ENCODE data around the gene RBM14. TPM values are rescaled to one million over a fixed set of nuclear protein-coding genes. Genes with fewer than 3 reads are reported as not detected.
"Not testable (repeated sequence)": the region's sequence is repeated elsewhere in the genome, so short reads cannot be mapped to it uniquely, and the experiment has no call there.

RBM14 gene
- total and polyA plus RNA-seq, 4 donors, result 34.1 to 96.3 (median 52.9) TPM

DNA sequence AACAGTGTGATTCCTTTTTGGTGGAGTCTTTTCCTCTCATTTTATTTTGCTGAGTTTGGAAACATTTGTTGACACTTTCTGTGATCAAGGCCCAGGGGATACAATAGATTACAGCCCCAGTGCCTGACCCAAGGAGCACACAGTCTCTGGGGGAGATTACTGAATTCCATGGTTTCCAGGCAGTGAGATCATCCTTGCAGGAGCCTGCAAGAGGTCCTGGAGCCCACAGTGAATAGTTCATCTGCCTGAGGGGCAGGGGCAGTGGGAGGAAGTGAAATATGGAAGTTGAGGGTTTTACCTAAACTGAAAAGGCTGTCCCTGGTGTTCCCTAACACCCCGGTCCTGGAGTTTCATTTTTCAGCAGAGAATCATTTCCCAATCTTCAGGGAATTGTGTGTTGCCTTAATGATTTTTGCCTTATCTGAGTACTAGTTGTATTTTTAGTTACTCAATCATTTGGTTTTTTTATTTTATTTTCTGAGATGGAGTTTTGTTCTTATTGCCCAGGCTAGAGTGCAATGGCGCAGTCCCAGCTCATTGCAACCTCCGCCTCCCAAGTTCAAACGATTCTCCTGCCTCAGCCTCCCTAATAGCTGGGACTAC is 15.7 kb upstream of the RBM14 start:
- 79 to 91% methylated on average over 4 of the region's 4 CpGs for WGBS, 2 donors
- peaks cover 3 to 38% (median 36%) of the 10 kb centered on the region in 4 donors for H3K36me3 ChIP-seq (ENCODE audit: control insufficient read depth in 4 of 4, insufficient read depth in 4 of 4, low read length in 4 of 4)
- peaks cover 0 to 4% (median 3%) of the 10 kb centered on the region in 5 donors for H3K4me1 ChIP-seq (ENCODE audit: control insufficient read depth in 5 of 5, insufficient read depth in 5 of 5, low read length in 5 of 5)
- no peak overlapping the region for H3K27ac ChIP-seq (ENCODE audit: low read depth in 1 of 2, low read length in 1 of 2)
- H3K9ac ChIP-seq (ENCODE audit: insufficient read depth in 1 of 2, low read length in 2 of 2), result no peak overlapping the region
- H3K27me3 ChIP-seq (ENCODE audit: control insufficient read depth in 3 of 3, insufficient read depth in 3 of 3, low read length in 2 of 3), result no peaks in the 10 kb centered on the region
- H3K4me3 ChIP-seq, result no peak overlapping the region
- no peak for ATAC-seq (ENCODE audit: insufficient read depth, low FRiP score)
- TF ChIP-seq, protein P1, sequence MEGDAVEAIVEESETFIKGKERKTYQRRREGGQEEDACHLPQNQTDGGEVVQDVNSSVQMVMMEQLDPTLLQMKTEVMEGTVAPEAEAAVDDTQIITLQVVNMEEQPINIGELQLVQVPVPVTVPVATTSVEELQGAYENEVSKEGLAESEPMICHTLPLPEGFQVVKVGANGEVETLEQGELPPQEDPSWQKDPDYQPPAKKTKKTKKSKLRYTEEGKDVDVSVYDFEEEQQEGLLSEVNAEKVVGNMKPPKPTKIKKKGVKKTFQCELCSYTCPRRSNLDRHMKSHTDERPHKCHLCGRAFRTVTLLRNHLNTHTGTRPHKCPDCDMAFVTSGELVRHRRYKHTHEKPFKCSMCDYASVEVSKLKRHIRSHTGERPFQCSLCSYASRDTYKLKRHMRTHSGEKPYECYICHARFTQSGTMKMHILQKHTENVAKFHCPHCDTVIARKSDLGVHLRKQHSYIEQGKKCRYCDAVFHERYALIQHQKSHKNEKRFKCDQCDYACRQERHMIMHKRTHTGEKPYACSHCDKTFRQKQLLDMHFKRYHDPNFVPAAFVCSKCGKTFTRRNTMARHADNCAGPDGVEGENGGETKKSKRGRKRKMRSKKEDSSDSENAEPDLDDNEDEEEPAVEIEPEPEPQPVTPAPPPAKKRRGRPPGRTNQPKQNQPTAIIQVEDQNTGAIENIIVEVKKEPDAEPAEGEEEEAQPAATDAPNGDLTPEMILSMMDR (IDR thresholded peaks at IDR 0.05; ENCODE audit: control extremely low read depth, extremely low read depth), result no peak
- no peak for DNase-seq
- peaks cover 0 to 2% (median 0%) of the 10 kb centered on the region in 4 donors for H3K9me3 ChIP-seq (ENCODE audit: control insufficient read depth in 4 of 4, insufficient read depth in 3 of 4, low read length in 3 of 4)

GRCh38 chr11:66603072-66603471 is 13.4 kb upstream of the RBM14 start:
- Histone ChIP-seq H3K4me1 (ENCODE audit: control insufficient read depth in 5 of 5, insufficient read depth in 5 of 5, low read length in 5 of 5) (peaks cover 0 to 7% (median 6%) of the 10 kb centered on the region in 5 donors), H3K27me3 (ENCODE audit: control insufficient read depth in 3 of 3, insufficient read depth in 3 of 3, low read length in 2 of 3) (no peaks in the 10 kb centered on the region), H3K9ac (ENCODE audit: insufficient read depth in 1 of 2, low read length in 2 of 2) (no peak overlapping the region), H3K27ac (ENCODE audit: low read depth in 1 of 2, low read length in 1 of 2) (no peak overlapping the region), H3K9me3 (ENCODE audit: control insufficient read depth in 4 of 4, insufficient read depth in 3 of 4, low read length in 3 of 4) (peaks cover 0 to 2% (median 0%) of the 10 kb centered on the region in 4 donors), H3K4me3 (no peak overlapping the region), H3K36me3 (ENCODE audit: control insufficient read depth in 4 of 4, insufficient read depth in 4 of 4, low read length in 4 of 4) (peaks cover 3 to 42% (median 38%) of the 10 kb centered on the region in 4 donors)
- ATAC-seq (ENCODE audit: insufficient read depth, low FRiP score) (no peak), DNase-seq (no peak)
- 96% methylated on average over 6 of the region's 6 CpGs for WGBS, 2 donors
- TF ChIP-seq, protein P1 (IDR thresholded peaks at IDR 0.05; ENCODE audit: control extremely low read depth, extremely low read depth), result no peak

DNA sequence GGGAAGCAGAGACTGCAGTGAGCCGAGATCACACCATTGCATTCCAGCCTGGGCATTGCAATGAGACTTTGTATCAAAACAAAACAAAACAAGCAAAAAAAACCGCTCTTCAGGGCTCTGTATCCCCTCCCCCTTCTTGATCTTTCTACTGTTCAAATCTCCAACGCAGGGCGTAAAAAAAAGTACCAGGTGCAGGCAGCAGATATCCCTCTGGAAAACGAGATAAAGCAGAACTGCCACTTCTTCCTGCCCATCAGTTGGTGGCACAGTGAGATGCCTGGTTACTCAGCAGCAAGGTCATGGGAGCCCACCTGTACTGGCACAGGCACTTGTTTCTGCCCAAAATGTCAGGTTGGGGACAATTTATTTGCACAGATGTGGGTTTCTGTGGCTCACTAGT is 12.3 kb upstream of the RBM14 start:
- no peak for DNase-seq
- H3K36me3 ChIP-seq (ENCODE audit: control insufficient read depth in 4 of 4, insufficient read depth in 4 of 4, low read length in 4 of 4), result peaks cover 3 to 38% (median 36%) of the 10 kb centered on the region in 4 donors

GRCh38 chr11:66606608-66607007 is 9.8 kb upstream of the RBM14 start:
- not testable (repeated sequence) for H3K4me3 ChIP-seq; H3K27ac ChIP-seq (ENCODE audit: low read depth in 1 of 2, low read length in 1 of 2); H3K4me1 ChIP-seq (ENCODE audit: control insufficient read depth in 5 of 5, insufficient read depth in 5 of 5, low read length in 5 of 5); H3K9me3 ChIP-seq (ENCODE audit: control insufficient read depth in 4 of 4, insufficient read depth in 3 of 4, low read length in 3 of 4); DNase-seq; H3K27me3 ChIP-seq (ENCODE audit: control insufficient read depth in 3 of 3, insufficient read depth in 3 of 3, low read length in 2 of 3); ATAC-seq (ENCODE audit: insufficient read depth, low FRiP score); H3K9ac ChIP-seq (ENCODE audit: insufficient read depth in 1 of 2, low read length in 2 of 2)
- WGBS, 2 donors, result 95% methylated on average over 3 of the region's 3 CpGs
- H3K36me3 ChIP-seq (ENCODE audit: control insufficient read depth in 4 of 4, insufficient read depth in 4 of 4, low read length in 4 of 4), result peaks cover 0 to 29% (median 20%) of the 10 kb centered on the region in 4 donors

More for the DNA sequence above, 12.3 kb upstream of the RBM14 start:
- peaks cover 0 to 2% (median 0%) of the 10 kb centered on the region in 4 donors for H3K9me3 ChIP-seq (ENCODE audit: control insufficient read depth in 4 of 4, insufficient read depth in 3 of 4, low read length in 3 of 4)
- H3K4me3 ChIP-seq, result no peak overlapping the region
- TF ChIP-seq, protein P1 (IDR thresholded peaks at IDR 0.05; ENCODE audit: control extremely low read depth, extremely low read depth), result no peak
- no peak for ATAC-seq (ENCODE audit: insufficient read depth, low FRiP score)
- H3K27ac ChIP-seq (ENCODE audit: low read depth in 1 of 2, low read length in 1 of 2), result no peak overlapping the region
- H3K9ac ChIP-seq (ENCODE audit: insufficient read depth in 1 of 2, low read length in 2 of 2), result no peak overlapping the region
- peaks cover 0 to 7% (median 6%) of the 10 kb centered on the region in 5 donors for H3K4me1 ChIP-seq (ENCODE audit: control insufficient read depth in 5 of 5, insufficient read depth in 5 of 5, low read length in 5 of 5)
- 77 to 86% methylated on average over 5 of the region's 5 CpGs for WGBS, 2 donors
- no peaks in the 10 kb centered on the region for H3K27me3 ChIP-seq (ENCODE audit: control insufficient read depth in 3 of 3, insufficient read depth in 3 of 3, low read length in 2 of 3)

All from lung (tissue), 12 donors.